HG02981 (cell line): Measurements from ENCODE around the gene LIFR.

Experiments
- ATAC-seq: cut with Tn5 transposase; IDR thresholded peaks from one replicate; pipeline ENCODE4 v1.9.1; 2021; ENCODE audit warnings: mild to moderate bottlenecking, moderate library complexity; ENCODE audit not compliant: unreplicated experiment

The LIFR gene

DNA sequence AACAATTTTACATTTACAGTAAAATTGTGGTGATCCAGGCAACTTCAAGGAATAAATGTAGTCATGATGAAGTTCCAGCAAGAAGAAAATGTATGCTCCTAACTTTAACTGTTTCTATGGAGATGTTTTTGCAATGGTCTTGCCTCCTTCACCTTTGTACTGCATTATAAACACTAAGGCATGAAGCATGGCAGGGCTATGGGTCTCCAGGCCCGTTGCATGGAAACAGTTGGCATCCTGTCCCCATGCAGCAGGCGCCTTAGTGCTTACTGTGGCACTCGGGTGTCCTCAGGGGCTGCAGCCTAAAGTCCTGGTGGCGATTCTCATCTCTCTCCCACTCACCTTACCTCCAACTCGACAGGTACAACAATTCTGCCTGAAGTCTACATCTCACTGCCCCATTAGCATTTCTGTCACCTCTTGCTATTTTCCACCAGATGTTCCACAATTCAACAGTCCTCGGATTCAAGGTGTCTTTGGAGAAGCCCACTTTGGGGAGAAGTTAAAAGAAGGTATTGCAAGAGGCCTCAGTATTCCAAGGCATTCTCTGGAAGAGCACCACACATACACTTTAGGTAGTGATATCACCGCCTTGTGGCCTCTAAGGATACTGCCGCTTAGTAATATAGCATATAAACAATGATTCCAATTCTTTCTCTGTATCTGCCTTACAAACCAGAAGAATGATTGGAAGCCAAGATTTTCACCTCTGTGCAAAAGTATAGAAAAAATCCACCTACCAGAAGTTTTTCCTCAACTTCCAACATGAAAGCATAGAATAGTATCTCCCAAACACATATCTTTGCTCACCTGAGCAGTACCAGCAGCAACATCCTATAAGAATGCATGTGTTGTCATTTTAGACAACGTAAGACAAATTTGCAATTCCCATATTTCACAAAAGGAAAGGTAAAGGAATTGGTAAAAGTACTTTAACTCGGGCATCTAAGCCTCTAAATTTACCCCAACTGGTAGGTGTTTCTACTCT is 5.1 kb downstream of the LIFR start:
- no peak for ATAC-seq

- no peak for ATAC-seq
Observed at GRCh38 chr5:38548064-38548759, 8.2 kb downstream of the LIFR start.

- no peak for ATAC-seq
Observed at GRCh38 chr5:38547257-38547656, 9.2 kb downstream of the LIFR start.

DNA sequence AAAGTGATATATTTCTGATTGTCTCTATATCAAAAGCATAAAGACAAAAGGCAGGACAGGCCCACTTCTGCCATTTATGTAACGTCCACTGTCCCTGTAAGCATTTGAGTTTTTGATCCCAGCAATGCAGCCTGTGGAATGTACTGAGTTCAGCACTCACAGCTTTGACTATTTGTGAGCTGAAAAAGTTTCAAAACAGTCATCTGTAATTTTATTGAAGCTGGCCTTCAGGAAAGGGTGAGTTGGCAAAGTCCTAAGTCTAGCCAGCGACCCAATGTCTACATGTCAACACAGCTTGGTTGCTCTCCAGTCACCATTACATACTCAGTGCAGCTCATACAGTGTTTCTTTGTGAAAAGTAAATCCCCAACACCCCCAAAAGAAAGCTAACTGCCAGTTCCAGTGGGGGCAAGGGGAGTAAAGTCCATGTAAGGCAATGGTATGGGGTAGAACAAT is 9.7 kb downstream of the LIFR start:
- ATAC-seq = no peak

GRCh38 chr5:38543886-38544285 is 12.6 kb downstream of the LIFR start:
- no peak for ATAC-seq

DNA sequence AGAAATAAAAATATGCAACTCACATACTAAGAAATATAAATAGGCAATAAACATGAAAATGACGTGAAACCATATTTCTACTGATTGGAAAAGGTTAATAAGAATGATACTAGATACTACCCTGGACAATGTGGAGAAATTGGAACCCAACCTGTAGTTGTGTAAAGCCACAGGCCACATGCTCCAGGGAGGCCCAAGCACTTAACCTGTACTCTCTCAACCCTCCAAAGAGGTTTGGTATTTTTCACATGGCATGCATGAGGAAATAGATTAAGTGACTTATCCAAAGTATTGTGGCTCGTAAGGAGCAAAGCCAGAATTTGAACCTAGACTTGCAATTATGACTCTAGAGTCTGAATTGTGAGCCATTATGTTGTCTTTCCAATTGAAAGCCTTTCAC is 13.4 kb downstream of the LIFR start:
- ATAC-seq = no peak

GRCh38 chr5:38541174-38541725 is 15.2 kb downstream of the LIFR start:
- no peak for ATAC-seq

DNA sequence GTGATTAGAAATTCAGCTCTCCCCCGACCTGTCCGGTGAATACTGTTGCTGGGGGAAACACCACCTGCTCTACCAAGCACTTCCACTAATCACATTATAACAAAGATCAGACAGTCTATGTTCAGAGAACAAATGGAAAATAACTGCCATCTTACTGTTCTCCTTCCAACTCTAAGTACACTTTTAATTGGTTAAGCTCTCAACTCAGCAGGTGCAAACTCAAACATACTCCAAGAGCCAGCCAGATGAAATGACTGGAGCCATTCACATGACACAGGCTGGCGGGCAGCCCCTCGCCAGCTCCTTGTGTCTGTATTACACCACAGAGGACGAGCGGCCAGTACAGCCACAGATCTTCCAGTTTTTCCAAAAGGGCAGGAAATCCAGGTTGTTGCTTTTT is 16.1 kb downstream of the LIFR start:
- no peak for ATAC-seq

DNA sequence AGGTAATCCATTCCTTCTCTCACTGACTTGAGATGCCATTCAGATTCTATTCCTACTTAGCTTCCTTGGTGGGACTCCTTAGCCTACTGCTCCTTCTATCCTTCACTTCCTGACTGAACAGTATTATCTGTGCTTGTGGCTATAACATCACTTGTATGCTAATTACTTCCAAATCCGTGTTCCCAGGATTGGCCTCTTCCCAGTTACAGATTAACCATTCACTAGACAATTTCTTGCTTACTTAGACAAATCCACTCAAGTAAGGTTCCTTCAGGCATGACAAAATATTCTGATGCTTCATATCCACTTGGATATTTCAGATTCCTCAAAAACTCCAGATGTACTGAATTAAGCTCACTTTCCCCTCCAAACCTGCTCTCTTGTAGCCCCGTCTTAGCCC is 18.3 kb downstream of the LIFR start:
- no peak for ATAC-seq

DNA sequence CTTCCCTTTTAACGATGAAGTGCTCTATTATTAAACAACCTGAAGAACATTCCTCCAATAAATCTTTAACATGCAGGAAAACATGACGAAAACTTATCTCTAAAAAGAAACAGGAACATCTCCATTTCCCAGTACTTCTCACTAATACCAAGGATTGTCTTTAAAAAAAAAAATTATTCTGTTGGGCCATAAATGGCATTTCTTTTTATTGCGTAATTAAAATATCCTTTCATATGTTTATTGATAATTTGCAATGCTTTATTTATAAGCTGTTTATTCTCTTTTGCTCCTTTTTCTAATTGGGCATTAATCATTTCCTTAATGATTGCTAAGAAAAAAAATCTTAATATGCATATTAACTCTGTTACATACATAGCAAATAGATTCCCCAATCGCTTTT is 18.9 kb downstream of the LIFR start:
- no peak for ATAC-seq

- ATAC-seq = no peak
Observed at GRCh38 chr5:38536968-38537367, 19.5 kb downstream of the LIFR start.

DNA sequence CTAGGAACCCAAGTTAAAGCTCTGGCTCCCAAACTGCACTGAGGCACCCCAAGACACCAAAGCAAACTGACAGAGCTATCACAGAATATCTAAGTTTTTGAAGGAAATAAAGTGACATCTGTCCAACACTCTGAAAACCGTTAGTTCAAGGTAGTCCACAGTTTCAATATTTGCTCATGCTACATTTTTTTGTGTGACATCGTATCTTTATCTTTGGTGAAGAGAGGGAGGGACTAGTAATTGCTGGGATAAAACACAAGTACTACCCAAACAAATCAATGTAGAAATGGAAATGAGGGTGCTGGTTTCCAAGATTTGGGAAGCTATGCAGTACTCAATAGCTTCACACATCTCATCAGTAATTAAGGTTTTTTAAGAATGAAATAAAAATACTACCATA is 20.6 kb downstream of the LIFR start:
- ATAC-seq = no peak

- ATAC-seq = no peak
Observed at GRCh38 chr5:38535248-38535750, 21.1 kb downstream of the LIFR start.

GRCh38 chr5:38534156-38534453 is 22.3 kb downstream of the LIFR start:
- no peak for ATAC-seq

GRCh38 chr5:38533286-38534155 is 22.9 kb downstream of the LIFR start:
- no peak for ATAC-seq

DNA sequence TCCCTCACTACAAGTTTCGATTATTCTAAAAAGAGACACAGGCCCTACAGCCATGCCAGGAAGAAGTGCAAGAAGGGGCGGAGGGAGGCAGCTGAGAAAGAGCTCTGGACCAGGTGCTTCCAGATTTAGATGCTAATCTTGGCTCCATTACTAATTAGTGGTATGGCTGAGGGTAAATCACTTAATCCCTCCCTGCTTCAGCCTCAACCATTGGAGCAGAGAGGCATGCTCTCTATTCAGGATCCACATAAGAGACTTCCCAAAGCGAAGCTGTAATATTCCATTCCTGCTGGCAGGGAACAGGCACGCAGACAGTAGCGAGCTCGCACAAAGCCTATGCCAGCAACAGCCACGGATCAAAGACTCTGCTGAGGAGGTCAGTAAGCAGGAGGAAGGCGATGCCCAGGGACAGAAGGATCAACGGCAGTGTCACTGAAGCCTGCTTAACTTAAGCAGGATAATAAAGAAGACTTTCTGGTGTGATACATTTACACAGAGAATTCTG is 24.2 kb downstream of the LIFR start:
- ATAC-seq = no peak

DNA sequence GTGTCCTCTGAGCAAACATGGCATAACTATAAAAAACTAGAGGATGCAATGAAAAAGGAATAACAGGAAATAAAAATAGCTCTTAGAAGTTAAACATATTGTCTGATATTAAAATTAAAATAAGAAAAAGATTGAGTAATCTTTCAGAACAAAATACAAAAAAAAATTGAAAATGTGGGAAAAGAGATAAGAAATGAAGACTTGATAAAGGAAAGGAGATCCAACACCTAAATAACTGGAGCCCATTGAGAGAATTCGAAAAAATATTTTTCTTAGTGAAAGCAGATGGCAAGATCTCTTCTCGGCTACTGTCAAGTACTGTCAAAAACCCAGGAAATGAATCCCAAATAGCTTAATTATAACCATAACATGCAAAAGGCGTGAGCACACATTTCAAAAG is 24.9 kb downstream of the LIFR start:
- ATAC-seq = no peak

DNA sequence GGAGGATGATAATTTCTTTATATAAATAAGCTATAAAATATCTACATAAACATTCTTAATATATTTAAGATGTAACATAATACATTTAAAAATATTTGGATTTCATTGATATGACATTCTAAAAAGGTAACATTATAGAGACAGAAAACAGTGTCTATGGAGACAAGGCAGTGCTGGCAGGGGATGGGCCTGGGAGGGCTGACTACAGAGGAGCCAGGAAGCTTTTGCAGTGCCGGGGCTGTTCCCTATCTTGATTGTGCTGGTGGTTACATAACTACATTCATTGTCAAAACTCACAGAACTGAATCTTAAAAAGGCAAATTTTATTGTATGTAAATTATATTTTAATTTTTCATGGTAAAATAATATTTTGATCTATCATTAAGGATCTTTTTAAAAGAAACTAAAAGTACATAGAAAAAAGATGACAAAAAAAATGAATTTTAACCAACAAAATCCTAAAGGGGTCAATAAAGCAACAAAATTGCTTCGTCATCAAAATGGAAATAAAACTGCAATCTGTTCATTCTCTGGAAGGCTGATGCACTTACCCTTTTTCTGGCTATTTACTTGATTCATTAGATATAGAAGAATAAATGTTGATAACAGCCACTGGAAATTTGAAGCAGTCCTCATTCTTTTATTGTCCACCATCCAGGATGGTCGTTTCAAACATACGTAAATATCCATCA is 26.3 kb downstream of the LIFR start:
- no peak for ATAC-seq

- no peak for ATAC-seq
Observed at GRCh38 chr5:38528162-38528703, 28.2 kb downstream of the LIFR start.

GRCh38 chr5:38527475-38527874 is 29.0 kb downstream of the LIFR start:
- ATAC-seq = no peak
